Measurements from ENCODE around the gene OR12D2. TPM values are rescaled to one million over a fixed set of nuclear protein-coding genes. Genes with fewer than 3 reads are reported as not detected.
"Not testable (repeated sequence)": the region's sequence is repeated elsewhere in the genome, so short reads cannot be mapped to it uniquely, and the experiment has no call there.

OR12D2 gene
- total RNA-seq = not detected
- long read RNA-seq = 0 reads

- ATAC-seq (no peak), DNase-seq (no peak)
- intact Hi-C loops (cut with micrococcal nuclease) = no loop called here
These were observed at the start of gene OR12D2 for GRCh38 chr6:29395331-29395730. Gene OR12D2, plus strand, starts transcription at chr6:29395631. Its CDS starts 1,069 bp downstream, at chr6:29396700.

GRCh38 chr6:29349348-29349747 is 46.1 kb upstream of the OR12D2 start:
- intact Hi-C loops (cut with micrococcal nuclease); ATAC-seq; DNase-seq: not testable (repeated sequence)

- intact Hi-C loops (cut with micrococcal nuclease) = no loop called here
- ATAC-seq (no peak), DNase-seq (no peak)
These were observed 40.5 kb upstream of the OR12D2 start for GRCh38 chr6:29354980-29355379.

GRCh38 chr6:29355603-29356002 is 39.8 kb upstream of the OR12D2 start:
- intact Hi-C loops (cut with micrococcal nuclease) = no loop called here
- no peak for DNase-seq
- ATAC-seq = no peak

GRCh38 chr6:29368765-29369164 is 26.7 kb upstream of the OR12D2 start, which contains the start of gene OR5V1:
Gene OR5V1, minus strand, starts transcription at chr6:29368865. Its CDS starts 12,670 bp downstream, at chr6:29356195.
- intact Hi-C loops (cut with micrococcal nuclease) = no loop called here
- ATAC-seq = no peak
- no peak for DNase-seq

GRCh38 chr6:29375191-29375590 is 20.2 kb upstream of the OR12D2 start, which contains the start of gene OR12D3:
Gene OR12D3, minus strand, starts transcription at chr6:29375291. Its CDS starts 4 bp downstream, at chr6:29375287.
- no peak for DNase-seq
- ATAC-seq = no peak
- intact Hi-C loops (cut with micrococcal nuclease) = no loop called here

- intact Hi-C loops (cut with micrococcal nuclease) = no loop called here
- ATAC-seq = no peak
- DNase-seq = no peak
These were observed 19.4 kb upstream of the OR12D2 start for GRCh38 chr6:29376003-29376402.

GRCh38 chr6:29388533-29388932 is 6.9 kb upstream of the OR12D2 start:
- no peak for DNase-seq
- intact Hi-C loops (cut with micrococcal nuclease) = no loop called here
- ATAC-seq = no peak

GRCh38 chr6:29399525-29399924 is 4.1 kb downstream of the OR12D2 start:
- no peak for ATAC-seq
- DNase-seq = no peak
- intact Hi-C loops (cut with micrococcal nuclease) = no loop called here

- no peak for DNase-seq
- intact Hi-C loops (cut with micrococcal nuclease) = no loop called here
- no peak for ATAC-seq
These were observed 8.4 kb downstream of the OR12D2 start for GRCh38 chr6:29403801-29404200.

GRCh38 chr6:29414588-29414987 is 19.2 kb downstream of the OR12D2 start, which contains the start of gene OR12D1:
Gene OR12D1, plus strand, starts transcription at chr6:29414928.
- DNase-seq = no peak
- ATAC-seq = no peak
- intact Hi-C loops (cut with micrococcal nuclease) = no loop called here

GRCh38 chr6:29419516-29419915 is 24.1 kb downstream of the OR12D2 start:
- no peak for DNase-seq
- no peak for ATAC-seq
- intact Hi-C loops (cut with micrococcal nuclease) = no loop called here

GRCh38 chr6:29424168-29424567 is 28.7 kb downstream of the OR12D2 start:
- intact Hi-C loops (cut with micrococcal nuclease) = no loop called here
- ATAC-seq = no peak
- no peak for DNase-seq

GRCh38 chr6:29424575-29424974 is 29.1 kb downstream of the OR12D2 start:
- DNase-seq (no peak), ATAC-seq (no peak)
- intact Hi-C loops (cut with micrococcal nuclease) = no loop called here

- intact Hi-C loops (cut with micrococcal nuclease) = no loop called here
- ATAC-seq (no peak), DNase-seq (no peak)
These were observed 29.6 kb downstream of the OR12D2 start for GRCh38 chr6:29425075-29425474.

- DNase-seq (no peak), ATAC-seq (no peak)
- intact Hi-C loops (cut with micrococcal nuclease) = no loop called here
These were observed 31.2 kb downstream of the OR12D2 start for GRCh38 chr6:29426654-29427053.

- DNase-seq; intact Hi-C loops (cut with micrococcal nuclease); ATAC-seq: not testable (repeated sequence)
These were observed 41.3 kb downstream of the OR12D2 start for GRCh38 chr6:29436730-29437129.

- ATAC-seq (no peak), DNase-seq (no peak)
- intact Hi-C loops (cut with micrococcal nuclease) = no loop called here
These were observed 43.6 kb downstream of the OR12D2 start, which contains the start of gene OR10C1 for GRCh38 chr6:29439006-29439405. Gene OR10C1, plus strand, starts transcription at chr6:29439306. Its CDS starts 710 bp downstream, at chr6:29440016.

GRCh38 chr6:29442719-29443118 is 47.3 kb downstream of the OR12D2 start:
- intact Hi-C loops (cut with micrococcal nuclease) = no loop called here
- ATAC-seq (no peak), DNase-seq (no peak)

GRCh38 chr6:29444031-29444430 is 48.6 kb downstream of the OR12D2 start:
- DNase-seq; ATAC-seq; intact Hi-C loops (cut with micrococcal nuclease): not testable (repeated sequence)
